ENCODE data around the gene GRIK2. TPM values are rescaled to one million over a fixed set of nuclear protein-coding genes. Genes with fewer than 3 reads are reported as not detected.
A peak's percentile ranks its signal among the peaks of the same experiment; 100 is the strongest.

The GRIK2 gene
- total RNA-seq, 1 experiment from 2014 or later = 0.61 TPM

GRCh38 chr6:101528801-101529200 is 135.3 kb downstream of the GRIK2 start:
- no peak for TF ChIP-seq CTCF (conservative IDR thresholded peaks at IDR 0.05)
- no peak for TF ChIP-seq EZH2 (IDR thresholded peaks at IDR 0.05; ENCODE audit: low read depth)
- BruUV-seq (replicated peaks) = no TSS peak
- POLR2A ChIA-PET (ENCODE audit: unreplicated experiment) = no interaction called here
- intact Hi-C loops (cut with micrococcal nuclease; ENCODE audit: unreplicated experiment) = no loop called here
- Histone ChIP-seq H3K9me2 (ENCODE audit: insufficient read depth) (no peaks in the 10 kb centered on the region), H3K4me2 (no peak overlapping the region), H3K79me2 (ENCODE audit: low read depth) (no peaks in the 10 kb centered on the region), H3K4me1 (replicated peaks; ENCODE audit: insufficient read depth) (no peaks in the 10 kb centered on the region), H3K4me3 (no peak overlapping the region), H3F3A (ENCODE audit: insufficient read depth, low read depth) (no peaks in the 10 kb centered on the region), H3K36me3 (ENCODE audit: low read depth) (no peaks in the 10 kb centered on the region), H3K27ac (no peak overlapping the region), H3K9me3 (ENCODE audit: insufficient read depth, low read depth) (no peaks in the 10 kb centered on the region), H2AFZ (no peak overlapping the region), H4K20me1 (ENCODE audit: insufficient read depth) (no peaks in the 10 kb centered on the region), H3K27me3 (ENCODE audit: insufficient read depth, low read depth) (no peaks in the 10 kb centered on the region)
- CTCF ChIA-PET = no interaction called here
- no peak for DNase-seq

GRCh38 chr6:101531538-101531937 is 138.0 kb downstream of the GRIK2 start:
- no TSS peak for BruUV-seq (replicated peaks)
- H3K9me2 ChIP-seq (ENCODE audit: insufficient read depth) = no peaks in the 10 kb centered on the region
- H3K4me3 ChIP-seq = no peak overlapping the region
- TF ChIP-seq EZH2 (IDR thresholded peaks at IDR 0.05; ENCODE audit: low read depth) = no peak
- POLR2A ChIA-PET (ENCODE audit: unreplicated experiment) = no interaction called here
- no peaks in the 10 kb centered on the region for H3F3A ChIP-seq (ENCODE audit: insufficient read depth, low read depth)
- no peak overlapping the region for H2AFZ ChIP-seq
- H3K9me3 ChIP-seq (ENCODE audit: insufficient read depth, low read depth) = no peaks in the 10 kb centered on the region
- H4K20me1 ChIP-seq (ENCODE audit: insufficient read depth) = no peaks in the 10 kb centered on the region
- no peaks in the 10 kb centered on the region for H3K4me1 ChIP-seq (replicated peaks; ENCODE audit: insufficient read depth)
- H3K4me2 ChIP-seq = no peak overlapping the region
- DNase-seq = no peak
- no peak overlapping the region for H3K27ac ChIP-seq
- H3K27me3 ChIP-seq (ENCODE audit: insufficient read depth, low read depth) = no peaks in the 10 kb centered on the region
- no peaks in the 10 kb centered on the region for H3K36me3 ChIP-seq (ENCODE audit: low read depth)
- intact Hi-C loops (cut with micrococcal nuclease; ENCODE audit: unreplicated experiment) = no loop called here
- CTCF ChIA-PET = no interaction called here
- H3K79me2 ChIP-seq (ENCODE audit: low read depth) = no peaks in the 10 kb centered on the region

- H3K4me1 ChIP-seq (replicated peaks; ENCODE audit: insufficient read depth) = no peaks in the 10 kb centered on the region
- TF ChIP-seq CTCF (conservative IDR thresholded peaks at IDR 0.05) = no peak
- TF ChIP-seq EZH2 (IDR thresholded peaks at IDR 0.05; ENCODE audit: low read depth) = no peak
- H3K4me2 ChIP-seq = no peak overlapping the region
- H3K36me3 ChIP-seq (ENCODE audit: low read depth) = no peaks in the 10 kb centered on the region
- H3K27ac ChIP-seq = no peak overlapping the region
- DNase-seq = no peak
- H2AFZ ChIP-seq = no peak overlapping the region
- intact Hi-C loops (cut with micrococcal nuclease; ENCODE audit: unreplicated experiment) = no loop called here
- no peak overlapping the region for H3K4me3 ChIP-seq
- no peaks in the 10 kb centered on the region for H3F3A ChIP-seq (ENCODE audit: insufficient read depth, low read depth)
- ChIA-PET POLR2A (ENCODE audit: unreplicated experiment) (no interaction called here), CTCF (no interaction called here)
- no peaks in the 10 kb centered on the region for H3K27me3 ChIP-seq (ENCODE audit: insufficient read depth, low read depth)
- H3K79me2 ChIP-seq (ENCODE audit: low read depth) = no peaks in the 10 kb centered on the region
- no peaks in the 10 kb centered on the region for H3K9me2 ChIP-seq (ENCODE audit: insufficient read depth)
- no peaks in the 10 kb centered on the region for H4K20me1 ChIP-seq (ENCODE audit: insufficient read depth)
- BruUV-seq (replicated peaks) = no TSS peak
- H3K9me3 ChIP-seq (ENCODE audit: insufficient read depth, low read depth) = no peaks in the 10 kb centered on the region
Measured at GRCh38 chr6:101534386-101534785, 140.9 kb downstream of the GRIK2 start.

- H3K36me3 ChIP-seq (ENCODE audit: low read depth) = no peaks in the 10 kb centered on the region
- H3K4me3 ChIP-seq = no peak overlapping the region
- H3F3A ChIP-seq (ENCODE audit: insufficient read depth, low read depth) = no peaks in the 10 kb centered on the region; the same call in 1 of the 2 replicates
- intact Hi-C loops (cut with micrococcal nuclease; ENCODE audit: unreplicated experiment) = no loop called here
- H3K4me1 ChIP-seq (replicated peaks; ENCODE audit: insufficient read depth) = no peaks in the 10 kb centered on the region
- ChIA-PET CTCF (no interaction called here), POLR2A (ENCODE audit: unreplicated experiment) (no interaction called here)
- H3K4me2 ChIP-seq = 0 out of 2 replicates have a peak overlapping the region, but pooled peaks have one; percentile 10
- no TSS peak for BruUV-seq (replicated peaks)
- H3K9me3 ChIP-seq (ENCODE audit: insufficient read depth, low read depth) = no peaks in the 10 kb centered on the region
- H2AFZ ChIP-seq = no peak overlapping the region
- no peak overlapping the region for H3K27ac ChIP-seq
- H3K79me2 ChIP-seq (ENCODE audit: low read depth) = no peaks in the 10 kb centered on the region
- no peaks in the 10 kb centered on the region for H3K9me2 ChIP-seq (ENCODE audit: insufficient read depth)
- no peaks in the 10 kb centered on the region for H4K20me1 ChIP-seq (ENCODE audit: insufficient read depth)
- no peaks in the 10 kb centered on the region for H3K27me3 ChIP-seq (ENCODE audit: insufficient read depth, low read depth)
- no peak for TF ChIP-seq CTCF (conservative IDR thresholded peaks at IDR 0.05)
- TF ChIP-seq EZH2 (IDR thresholded peaks at IDR 0.05; ENCODE audit: low read depth) = no peak
- DNase-seq = no peak
Measured at GRCh38 chr6:101534821-101535220, 141.3 kb downstream of the GRIK2 start.

Data from PC-9 (cell line).